Thoracic aorta (tissue), 2 donors: ENCODE data around the gene CEP70. TPM values are rescaled to one million over a fixed set of nuclear protein-coding genes. Genes with fewer than 3 reads are reported as not detected.

ENCODE experiments used
- ATAC-seq: fragments of 150-250 bp; one replicate; pipeline ENCODE4 v1.8.0; 2017; ENCODE audit warnings: low read depth; ENCODE audit not compliant: insufficient number of reproducible peaks, low FRiP score
- DNase-seq: peaks from one replicate; pipeline ENCODE4 v3.0.0-alpha.2; 2020; ENCODE audit warnings: low spot score
- H3K27ac ChIP-seq, 2 donors: fragments of 200-600 bp; sonication (generic); 1 replicate in 1 of 2; 2 replicates in 1 of 2; pipeline ENCODE4 v1.5.1; 2016; ENCODE audit warnings: mild to moderate bottlenecking in 2 of 2, moderate library complexity in 2 of 2
- H3K27me3 ChIP-seq: fragments of 200-600 bp; sonication (generic); replicated peaks from 2 replicates; pipeline ENCODE4 v1.6.0; 2016; ENCODE audit warnings: mild to moderate bottlenecking; ENCODE audit not compliant: insufficient read depth
- H3K36me3 ChIP-seq: fragments of 200-600 bp; sonication (generic); one replicate; pipeline ENCODE4 v1.5.1; 2016
- H3K4me1 ChIP-seq, 2 donors: fragments of 200-600 bp; sonication (generic); 1 replicate in 1 of 2; 2 replicates in 1 of 2; pipeline versions ENCODE4 v1.5.1 to v1.6.0; 2016; ENCODE audit warnings: low read depth in 2 of 2, mild to moderate bottlenecking in 1 of 2; ENCODE audit not compliant: control insufficient read depth in 1 of 2
- H3K4me3 ChIP-seq: fragments of 200-600 bp; sonication (generic); 2 replicates; pipeline ENCODE4 v1.5.1; 2016; ENCODE audit warnings: mild to moderate bottlenecking
- H3K9me3 ChIP-seq: fragments of 200-600 bp; sonication (generic); 2 replicates; pipeline ENCODE4 v1.5.1; 2016
- total RNA-seq, 2 donors: library from RNA; depleted of rRNA; stranded (reverse); fragments of >200 nt; gene quantifications; one replicate each; pipeline versions ENCODE4 v1.1.0 to v1.2.3, GENCODE V29; 2016
- TF ChIP-seq, protein P1 (sequence below): fragments of 200-600 bp; sonication (generic); IDR thresholded peaks from one replicate; pipeline ENCODE4 v1.5.1; 2019; ENCODE audit warnings: antibody characterized with exemption

The CEP70 gene
- total RNA-seq, 2 donors from 2014 or later: 18.4 to 38.2 TPM

DNA sequence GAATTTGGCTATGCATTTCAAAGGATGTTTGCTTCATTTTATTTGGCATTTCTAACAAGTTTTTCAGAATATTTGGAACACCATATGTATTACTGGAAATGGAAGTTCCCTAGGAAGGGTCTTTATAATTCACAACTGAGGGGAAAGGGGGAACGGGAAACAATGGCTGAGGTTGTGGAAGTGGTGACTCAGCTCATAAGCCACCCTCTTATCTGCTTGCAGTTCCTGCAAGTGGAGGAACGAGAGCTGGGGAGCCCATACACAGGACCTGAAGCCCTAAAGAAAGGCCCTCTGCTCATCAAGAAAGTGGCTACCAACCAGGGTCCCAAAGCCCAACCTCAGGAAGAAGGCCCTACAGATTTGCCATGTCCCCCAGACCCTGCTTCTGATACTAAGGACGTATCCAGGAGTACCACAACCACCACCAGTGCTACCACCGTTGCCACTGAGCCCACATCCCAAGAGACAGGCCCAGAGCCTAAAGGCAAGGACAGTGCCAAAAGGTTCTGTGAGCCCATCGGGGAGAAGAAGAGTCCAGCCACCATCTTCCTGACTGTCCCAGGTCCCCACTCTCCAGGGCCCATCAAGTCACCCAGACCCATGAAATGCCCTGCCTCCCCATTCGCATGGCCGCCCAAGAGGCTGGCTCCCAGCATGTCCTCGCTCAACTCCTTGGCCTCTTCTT lies 121.8 kb downstream of the CEP70 start:
- TF ChIP-seq, protein P1, sequence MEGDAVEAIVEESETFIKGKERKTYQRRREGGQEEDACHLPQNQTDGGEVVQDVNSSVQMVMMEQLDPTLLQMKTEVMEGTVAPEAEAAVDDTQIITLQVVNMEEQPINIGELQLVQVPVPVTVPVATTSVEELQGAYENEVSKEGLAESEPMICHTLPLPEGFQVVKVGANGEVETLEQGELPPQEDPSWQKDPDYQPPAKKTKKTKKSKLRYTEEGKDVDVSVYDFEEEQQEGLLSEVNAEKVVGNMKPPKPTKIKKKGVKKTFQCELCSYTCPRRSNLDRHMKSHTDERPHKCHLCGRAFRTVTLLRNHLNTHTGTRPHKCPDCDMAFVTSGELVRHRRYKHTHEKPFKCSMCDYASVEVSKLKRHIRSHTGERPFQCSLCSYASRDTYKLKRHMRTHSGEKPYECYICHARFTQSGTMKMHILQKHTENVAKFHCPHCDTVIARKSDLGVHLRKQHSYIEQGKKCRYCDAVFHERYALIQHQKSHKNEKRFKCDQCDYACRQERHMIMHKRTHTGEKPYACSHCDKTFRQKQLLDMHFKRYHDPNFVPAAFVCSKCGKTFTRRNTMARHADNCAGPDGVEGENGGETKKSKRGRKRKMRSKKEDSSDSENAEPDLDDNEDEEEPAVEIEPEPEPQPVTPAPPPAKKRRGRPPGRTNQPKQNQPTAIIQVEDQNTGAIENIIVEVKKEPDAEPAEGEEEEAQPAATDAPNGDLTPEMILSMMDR: no peak
- no peak for ATAC-seq
- Histone ChIP-seq H3K36me3 (no peaks in the 10 kb centered on the region), H3K4me3 (no peak overlapping the region), H3K27ac (no peak overlapping the region), H3K4me1 (peaks cover 3 to 6% of the 10 kb centered on the region in 2 donors), H3K27me3 (no peaks in the 10 kb centered on the region), H3K9me3 (no peaks in the 10 kb centered on the region)
- DNase-seq: no peak

DNA sequence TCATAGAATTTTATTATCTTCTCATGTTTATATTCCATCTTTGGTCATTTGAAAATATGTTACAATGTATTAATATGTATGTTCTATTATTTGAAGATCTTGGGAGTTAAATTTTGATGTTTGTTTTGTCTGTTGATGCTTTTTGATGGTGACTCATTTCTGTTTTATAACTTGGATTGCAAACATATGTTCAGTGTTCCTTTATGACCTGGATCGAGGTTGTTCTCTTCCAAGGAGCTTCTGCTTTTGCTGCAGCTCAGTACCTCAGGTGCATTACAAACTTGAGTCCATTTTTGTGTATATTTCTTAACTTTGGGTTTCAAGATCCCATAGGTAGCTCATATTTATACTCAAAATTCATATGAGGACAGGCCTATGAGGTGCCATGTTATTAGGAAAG lies 122.6 kb downstream of the CEP70 start:
- Histone ChIP-seq H3K4me3 (no peak overlapping the region), H3K27me3 (no peaks in the 10 kb centered on the region), H3K27ac (no peak overlapping the region), H3K4me1 (no peaks in the 10 kb centered on the region), H3K36me3 (no peaks in the 10 kb centered on the region), H3K9me3 (no peaks in the 10 kb centered on the region)
- DNase-seq (no peak), ATAC-seq (no peak)
- TF ChIP-seq, protein P1: no peak

- Histone ChIP-seq H3K36me3 (no peaks in the 10 kb centered on the region), H3K9me3 (no peaks in the 10 kb centered on the region), H3K27me3 (no peaks in the 10 kb centered on the region), H3K4me1 (no peaks in the 10 kb centered on the region), H3K4me3 (no peak overlapping the region), H3K27ac (no peak overlapping the region)
- TF ChIP-seq, protein P1: no peak
- ATAC-seq: no peak
- no peak for DNase-seq
These were observed 123.4 kb downstream of the CEP70 start for GRCh38 chr3:138470687-138471086.

GRCh38 chr3:138469874-138470273 lies 124.2 kb downstream of the CEP70 start:
- Histone ChIP-seq H3K4me3 (no peak overlapping the region), H3K9me3 (no peaks in the 10 kb centered on the region), H3K4me1 (no peaks in the 10 kb centered on the region), H3K27me3 (no peaks in the 10 kb centered on the region), H3K27ac (no peak overlapping the region), H3K36me3 (no peaks in the 10 kb centered on the region)
- TF ChIP-seq, protein P1: no peak
- ATAC-seq (no peak), DNase-seq (no peak)

GRCh38 chr3:138468886-138469285 lies 125.2 kb downstream of the CEP70 start:
- ATAC-seq (no peak), DNase-seq (no peak)
- no peak overlapping the region for H3K27ac ChIP-seq

More at GRCh38 chr3:138468886-138469285, 125.2 kb downstream of the CEP70 start:
- H3K4me1 ChIP-seq: no peaks in the 10 kb centered on the region
- no peaks in the 10 kb centered on the region for H3K27me3 ChIP-seq
- no peaks in the 10 kb centered on the region for H3K9me3 ChIP-seq
- H3K4me3 ChIP-seq: no peak overlapping the region
- TF ChIP-seq, protein P1: no peak
- no peaks in the 10 kb centered on the region for H3K36me3 ChIP-seq
